ENCODE results near the gene OSBPL1A. TPM values are rescaled to one million over a fixed set of nuclear protein-coding genes. Genes with fewer than 3 reads are reported as not detected.

OSBPL1A gene
- total and polyA plus RNA-seq, 2 of the 8 experiments (the other 6 are each of a cell fraction or from before 2014, with no cell fraction given), result 53.2 to 74.9 TPM

DNA sequence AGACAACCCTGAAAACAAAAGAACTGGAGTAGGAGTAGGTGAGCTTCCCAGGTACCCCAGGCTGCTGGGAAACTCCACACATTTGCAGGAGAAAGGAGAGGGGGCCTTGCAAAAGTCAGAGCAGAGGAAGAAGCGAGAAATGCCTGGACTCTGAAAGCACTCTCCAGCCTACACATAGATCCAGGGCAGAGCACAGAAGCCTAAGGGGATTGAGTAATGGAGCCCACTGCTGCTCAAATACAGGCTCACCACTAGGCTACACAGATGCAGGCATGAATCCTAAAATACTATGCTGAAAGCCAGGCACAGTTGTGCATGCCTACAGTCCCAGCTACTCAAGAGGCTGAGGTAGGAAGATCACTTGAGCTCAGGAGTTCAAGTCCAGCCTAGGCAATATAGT is 33.4 kb downstream of the OSBPL1A start:
- Histone ChIP-seq H3K9ac (replicated peaks in 1 of 4; ENCODE audit: extremely low read depth in 1 of 4, low read depth in 3 of 4, low read length in 3 of 4) (no peak overlapping the region), H2AK5ac (ENCODE audit: low read depth, low read length) (no peak overlapping the region), H2BK20ac (ENCODE audit: low read length) (no peak overlapping the region), H3K18ac (ENCODE audit: extremely low read depth, low read length) (no peak overlapping the region), H3K79me1 (ENCODE audit: low read depth, low read length) (no peaks in the 10 kb centered on the region; the same call in 1 of the 2 replicates), H3K36me3 (ENCODE audit: control insufficient read depth in 2 of 4, insufficient read depth in 4 of 4, low read length in 3 of 4) (peaks cover 5 to 35% (median 27%) of the 10 kb centered on the region in 4 experiments; a peak in 7 of 8 replicates), H3K4me1 (replicated peaks in 1 of 4; ENCODE audit: control insufficient read depth in 3 of 4, insufficient read depth in 4 of 4, low read length in 3 of 4) (0 out of 7 replicates have a peak, but pooled peaks cover 0 to 2% (median 0%) of the 10 kb centered on the region in 4 experiments), H3K23me2 (ENCODE audit: low read depth, low read length) (no peaks in the 10 kb centered on the region), H4K5ac (ENCODE audit: insufficient read length, low read depth, low read length) (peak overlapping the region; percentile 1), H2BK15ac (ENCODE audit: low read length) (no peak overlapping the region), H4K91ac (replicated peaks; ENCODE audit: insufficient read length, low read length) (no peak overlapping the region), H3K27me3 (replicated peaks in 1 of 4; ENCODE audit: control insufficient read depth in 3 of 4, extremely low read depth in 1 of 4, insufficient read depth in 3 of 4, low read length in 3 of 4) (no peaks in the 10 kb centered on the region), H2BK12ac (ENCODE audit: low read depth, low read length) (no peak overlapping the region), H3K14ac (ENCODE audit: insufficient read length) (no peak overlapping the region), H3K4me2 (ENCODE audit: insufficient read depth in 1 of 2, low read depth in 2 of 2, low read length in 2 of 2) (no peak overlapping the region), H3K56ac (replicated peaks; ENCODE audit: insufficient read length, low read depth, low read length) (no peak overlapping the region), H2BK5ac (ENCODE audit: low read depth, low read length) (no peak overlapping the region), H3K79me2 (ENCODE audit: control insufficient read depth in 1 of 2, insufficient read depth in 2 of 2, low read length in 2 of 2) (no peaks in the 10 kb centered on the region), H4K8ac (ENCODE audit: extremely low read depth, insufficient read depth, low read length) (no peak overlapping the region), H3K4ac (replicated peaks; ENCODE audit: insufficient read length, low read depth, low read length) (no peak overlapping the region), H3K4me3 (ENCODE audit: extremely low read depth in 1 of 4, insufficient read depth in 2 of 4, low read depth in 3 of 4, low read length in 4 of 4) (no peak overlapping the region), H3K23ac (ENCODE audit: insufficient read length) (no peak overlapping the region), H3K27ac (ENCODE audit: low read depth, low read length) (no peak overlapping the region), H4K20me1 (replicated peaks in 1 of 2; ENCODE audit: control insufficient read depth in 1 of 2, insufficient read depth in 2 of 2, low read length in 2 of 2) (peaks cover 0 to 3% of the 10 kb centered on the region in 2 experiments), H3K9me3 (ENCODE audit: insufficient read depth in 2 of 2, low read depth in 1 of 2, low read length in 1 of 2) (no peaks in the 10 kb centered on the region), H2BK120ac (replicated peaks; ENCODE audit: low read depth, low read length) (no peak overlapping the region), H2AFZ (ENCODE audit: low read length) (no peak overlapping the region)
- DNase-seq (ENCODE audit: low read depth in 1 of 2, low spot score in 2 of 2) (peak in 1 of 2 experiments; percentile 41), FAIRE-seq (no peak)
- TF ChIP-seq EP300 (IDR thresholded peaks at IDR 0.05; ENCODE audit: borderline replicate concordance in 1 of 2, low read depth in 2 of 2, low read length in 2 of 2) (no peak), BRCA1 (IDR thresholded peaks at IDR 0.05; ENCODE audit: low read depth, low read length) (no peak), EZH2 (IDR thresholded peaks at IDR 0.05; ENCODE audit: low read depth, low read length, severe bottlenecking) (no peak), SIN3A (conservative IDR thresholded peaks at IDR 0.05 in 1 of 2, IDR thresholded peaks at IDR 0.05 in 1 of 2; ENCODE audit: low read depth in 1 of 2, low read length in 2 of 2) (no peak), MAFK (IDR thresholded peaks at IDR 0.05; ENCODE audit: low read depth, low read length) (no peak), TAF7 (optimal IDR thresholded peaks at IDR 0.05; ENCODE audit: borderline replicate concordance, low read depth, low read length) (no peak), NANOG (IDR thresholded peaks at IDR 0.05; ENCODE audit: insufficient read depth, low read depth, low read length, poor library complexity, severe bottlenecking) (no peak), HDAC2 (IDR thresholded peaks at IDR 0.05; ENCODE audit: borderline replicate concordance in 1 of 2, low read depth in 2 of 2, low read length in 2 of 2) (no peak), CBX5 (IDR thresholded peaks at IDR 0.05; ENCODE audit: low read depth, low read length) (no peak), SP1 (IDR thresholded peaks at IDR 0.05; ENCODE audit: low read depth, low read length) (no peak)
- WGBS, 2 experiments (ENCODE audit: extremely low coverage in 1 of 2, insufficient coverage in 1 of 2, insufficient read length in 1 of 2, insufficient replicate concordance in 2 of 2, low coverage in 1 of 2, low lambda C conversion rate in 2 of 2, missing lambda C conversion rate in 1 of 2), result 80% methylated on average over 1 of the region's 1 CpG; no CpG with 5 or more reads in 1 of the 2 experiments
- CTCF ChIA-PET (ENCODE audit: partially characterized antibody), result interaction anchor here (0.7 to 5.9 kb wide), 5 partner anchors 8 to 122 kb away, joined by 3 to 101 read pairs (median 4); no protein-coding TSS in a partner anchor
- POLR2A ChIA-PET (ENCODE audit: partially characterized antibody), result interaction anchor here (0.8 to 1.5 kb wide), 2 partner anchors 8 to 34 kb away, joined by 3 read pairs; partner anchors contain the start of gene OSBPL1A
